GM19023 (cell line): ENCODE results near the gene VPS26C.
A peak's percentile ranks its signal among the peaks of the same experiment; 100 is the strongest.
"Not testable (repeated sequence)": the region's sequence is repeated elsewhere in the genome, so short reads cannot be mapped to it uniquely, and the experiment has no call there.

Experiments
- ATAC-seq: cut with Tn5 transposase; IDR thresholded peaks from one replicate; pipeline ENCODE4 v1.9.1; 2021; ENCODE audit warnings: mild to moderate bottlenecking, moderate library complexity; ENCODE audit not compliant: unreplicated experiment

The VPS26C gene

DNA sequence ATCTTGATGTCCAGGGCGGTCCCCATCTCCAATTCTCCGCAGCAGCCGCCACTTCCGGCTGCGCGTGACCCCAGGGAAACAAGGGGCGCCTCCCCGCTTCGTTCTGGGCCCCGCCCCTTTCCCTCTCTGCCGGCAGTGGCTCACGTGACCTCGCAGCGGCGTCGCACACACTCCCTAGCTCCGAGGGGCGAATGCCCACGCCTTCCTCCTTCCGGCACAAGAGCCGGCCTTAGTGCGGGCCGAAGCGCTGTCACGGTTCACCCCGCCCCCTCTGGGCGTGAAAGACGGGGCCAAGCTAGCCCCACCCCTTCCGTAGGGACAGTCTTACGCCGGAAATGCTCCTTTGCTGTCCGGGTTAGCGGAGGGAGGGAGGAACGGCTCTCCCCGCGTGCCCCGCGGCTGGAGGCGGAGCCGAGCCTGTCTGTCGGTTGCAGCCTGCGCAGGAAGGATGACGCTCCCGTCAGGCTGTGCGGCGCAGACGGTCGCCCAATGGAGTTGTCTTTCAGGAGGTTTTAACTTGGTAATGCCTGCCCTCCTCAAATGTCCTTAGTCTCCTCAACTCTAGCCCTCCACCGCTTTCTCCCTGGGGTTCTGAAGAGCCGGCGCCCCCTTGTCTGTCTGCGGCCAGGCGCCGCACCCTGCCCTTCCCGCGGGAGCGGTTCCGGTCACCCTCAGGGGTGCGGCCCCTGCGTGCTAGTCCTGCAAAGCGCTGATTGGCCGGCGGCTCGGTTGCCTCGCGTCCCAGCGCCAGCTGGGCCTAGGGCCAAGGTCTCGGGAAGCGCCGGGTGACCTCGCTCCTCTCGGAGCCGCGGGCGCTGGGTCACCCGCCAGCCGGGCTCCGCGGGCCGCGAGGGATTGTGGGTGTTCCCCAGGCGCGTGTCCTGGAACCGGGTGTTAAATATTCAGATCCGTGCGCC lies at the start of gene VPS26C:
TSS of gene VPS26C (minus strand) at position 66 of the 917 bp plus-strand sequence. CDS start at position 26, 40 bp downstream.
- ATAC-seq = peak; percentile 90

DNA sequence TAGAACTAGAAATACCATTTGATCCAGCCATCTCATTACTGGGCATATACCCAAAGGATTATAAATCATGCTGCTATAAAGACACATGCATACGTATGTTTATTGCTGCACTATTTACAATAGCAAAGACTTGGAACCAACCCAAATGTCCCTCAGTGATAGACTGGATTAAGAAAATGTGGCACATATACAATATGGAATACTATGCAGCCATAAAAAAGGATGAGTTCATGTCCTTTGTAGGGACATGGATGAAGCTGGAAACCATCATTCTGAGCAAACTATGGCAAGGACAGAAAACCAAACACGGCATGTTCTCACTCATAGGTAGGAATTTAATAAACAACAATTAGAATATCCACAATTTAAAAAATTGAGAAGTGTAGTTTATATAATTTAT lies 48.9 kb upstream of the VPS26C start:
- not testable (repeated sequence) for ATAC-seq

DNA sequence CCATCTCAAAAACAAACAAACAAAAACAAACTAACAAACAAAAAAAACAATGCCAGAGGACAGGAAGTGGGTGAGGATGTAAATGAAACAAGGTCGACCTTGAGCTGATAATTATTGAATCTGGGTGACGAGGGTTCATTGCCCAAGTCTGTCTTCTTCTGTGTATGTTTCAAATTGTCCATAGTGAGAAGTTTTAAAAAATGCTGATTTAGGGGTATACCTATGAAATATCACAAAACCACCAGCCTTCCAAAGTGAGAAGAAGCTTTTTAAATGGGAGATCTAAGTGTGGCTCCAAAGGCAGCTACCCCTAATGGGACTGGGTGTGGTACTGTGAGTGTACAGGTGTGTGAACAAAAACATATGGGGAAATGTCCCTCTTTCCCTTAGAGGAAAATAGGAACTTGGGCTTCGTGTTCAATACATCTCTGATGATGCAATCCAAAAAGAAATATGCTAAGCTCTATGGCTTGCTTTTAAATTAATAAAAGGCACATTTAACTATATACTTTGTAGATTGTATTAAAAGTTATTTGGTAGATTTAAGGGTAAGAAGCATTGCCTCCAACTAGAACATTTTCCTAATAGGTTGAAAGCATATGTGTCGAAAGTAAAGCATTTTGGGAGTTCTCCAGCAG lies 33.1 kb upstream of the VPS26C start:
- no peak for ATAC-seq

DNA sequence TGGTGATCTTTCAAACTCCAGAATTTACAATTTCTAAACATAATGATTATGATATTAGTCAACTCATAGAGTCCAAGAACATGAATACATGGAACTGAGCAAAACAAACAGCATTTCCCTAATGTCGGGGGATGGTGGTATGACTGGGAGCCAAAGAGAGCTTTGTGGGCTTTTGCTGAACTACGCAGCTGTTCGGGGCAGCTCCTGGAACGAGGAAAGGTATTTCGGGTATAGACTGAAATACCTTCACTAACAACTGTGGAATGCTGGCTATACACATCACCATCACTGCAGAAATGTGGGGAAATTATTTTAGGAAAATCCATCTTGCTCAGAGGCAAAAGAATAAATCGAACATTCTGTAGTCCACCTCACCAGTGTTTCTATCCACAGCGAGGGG lies 30.2 kb upstream of the VPS26C start:
- no peak for ATAC-seq

DNA sequence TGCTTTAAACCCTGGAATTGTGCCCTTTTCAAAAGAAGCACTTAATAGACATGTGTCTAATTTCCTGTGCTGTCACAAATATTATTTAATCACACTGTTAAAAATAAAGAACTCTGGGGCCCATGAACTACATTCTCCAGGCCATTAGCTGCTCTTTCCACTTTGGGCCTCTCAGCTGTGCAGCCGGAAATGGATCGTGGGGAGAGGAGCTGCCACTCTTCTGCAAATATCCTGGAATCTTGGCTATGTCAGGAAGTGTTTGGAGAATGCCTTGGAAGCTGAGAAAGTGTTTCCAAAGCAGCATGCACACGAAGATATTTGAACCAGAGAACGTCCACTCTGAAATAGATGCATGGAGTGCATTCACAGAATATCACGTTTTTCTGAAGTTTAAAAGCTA lies 27.5 kb upstream of the VPS26C start:
- no peak for ATAC-seq

DNA sequence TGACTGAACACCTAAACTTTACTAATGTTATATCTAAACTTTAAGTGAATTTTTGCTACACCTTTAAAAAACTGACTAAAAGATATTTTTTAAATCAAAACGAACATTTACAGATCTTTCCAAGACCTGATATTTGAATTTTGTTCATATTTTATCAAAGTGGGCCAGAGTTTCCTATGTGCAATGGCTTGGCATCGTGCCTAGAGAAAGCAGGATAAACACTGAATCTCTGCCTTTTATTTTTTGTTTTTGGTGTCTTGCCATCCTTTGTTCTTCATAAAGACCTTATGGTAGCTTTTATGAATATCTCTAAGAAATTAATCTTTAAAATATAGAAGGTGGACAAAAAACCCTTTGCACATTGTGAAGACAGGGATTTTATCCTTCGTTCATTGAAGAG lies 25.8 kb upstream of the VPS26C start:
- no peak for ATAC-seq

DNA sequence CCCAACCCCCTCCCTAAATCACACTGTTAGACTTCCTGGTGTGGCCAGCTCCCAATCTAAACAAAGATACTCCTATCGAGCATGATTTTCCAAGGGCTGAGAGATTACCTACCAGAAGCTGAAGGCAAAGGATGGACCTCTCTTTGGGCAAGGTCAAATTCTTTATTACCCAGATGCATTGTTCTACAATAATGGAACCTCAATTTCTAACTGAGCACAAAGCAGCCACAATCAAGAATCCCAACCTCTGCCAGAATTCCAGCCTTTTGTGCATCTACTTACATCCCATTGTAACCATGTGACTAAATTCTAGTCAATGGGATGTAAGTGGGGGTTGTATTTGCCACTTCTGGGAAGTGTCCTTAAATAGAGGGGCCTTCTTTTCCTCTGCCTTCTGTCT lies 24.9 kb upstream of the VPS26C start:
- ATAC-seq = no peak

DNA sequence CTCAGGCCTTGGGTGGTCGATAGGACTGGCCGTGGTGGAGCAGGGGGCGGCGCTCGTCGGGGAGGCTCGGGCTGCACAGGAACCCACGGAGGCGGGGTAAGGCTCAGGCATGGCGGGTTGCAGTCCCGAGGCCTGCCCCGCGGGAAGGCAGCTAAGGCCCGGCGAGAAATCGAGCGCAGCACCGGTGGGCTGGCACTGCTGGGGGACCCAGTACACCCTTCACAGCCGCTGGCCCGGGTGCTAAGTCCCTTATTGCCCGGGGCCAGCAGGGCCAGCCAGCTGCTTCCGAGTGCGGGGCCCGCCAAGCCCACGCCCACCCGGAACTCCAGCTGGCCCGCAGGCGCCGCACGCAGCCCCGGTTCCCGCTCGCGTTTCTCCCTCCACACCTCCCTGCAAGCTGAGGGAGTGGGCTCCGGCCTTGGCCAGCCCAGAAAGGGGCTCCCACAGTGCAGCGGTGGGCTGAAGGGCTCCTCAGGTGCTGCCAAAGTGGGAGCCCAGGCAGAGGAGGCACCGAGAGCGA lies 16.1 kb upstream of the VPS26C start:
- not testable (repeated sequence) for ATAC-seq

DNA sequence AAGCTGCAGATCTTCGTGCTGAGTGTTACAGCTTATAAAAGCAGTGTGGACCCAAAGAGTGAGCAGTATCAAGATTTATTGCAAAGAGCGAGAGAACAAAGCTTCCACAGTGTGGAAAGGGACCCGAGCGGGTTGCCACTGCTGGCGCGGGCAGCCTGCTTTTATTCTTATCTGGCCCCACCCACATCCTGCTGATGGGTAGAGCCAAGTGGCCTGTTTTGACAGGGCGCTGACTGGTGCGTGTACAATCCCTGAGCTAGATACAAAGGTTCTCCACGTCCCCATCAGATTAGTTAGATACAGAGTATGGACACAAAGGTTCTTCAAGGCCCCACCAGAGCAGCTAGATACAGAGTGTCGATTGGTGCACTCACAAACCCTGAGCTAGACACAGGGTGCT lies 15.5 kb upstream of the VPS26C start:
- ATAC-seq = not testable (repeated sequence)

DNA sequence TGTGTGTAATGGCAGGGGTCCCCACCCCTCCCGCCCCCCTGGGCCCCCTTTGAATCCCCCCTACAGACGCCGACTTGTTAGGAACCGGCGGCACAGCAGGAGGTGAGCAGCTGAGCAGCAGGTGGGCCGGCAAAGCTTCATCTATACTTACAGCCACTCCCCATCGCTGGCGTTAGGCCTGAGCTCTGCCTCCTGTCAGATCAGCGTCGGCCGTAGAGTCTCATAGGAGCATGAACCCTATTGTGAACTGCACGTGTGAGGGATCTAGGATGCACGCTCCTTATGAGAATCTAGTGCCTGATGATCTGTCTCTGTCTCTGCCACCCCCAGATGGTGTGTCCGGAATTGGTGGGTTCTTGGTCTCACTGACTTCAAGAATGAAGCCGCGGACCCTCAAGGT lies 14.9 kb upstream of the VPS26C start:
- ATAC-seq = no peak

DNA sequence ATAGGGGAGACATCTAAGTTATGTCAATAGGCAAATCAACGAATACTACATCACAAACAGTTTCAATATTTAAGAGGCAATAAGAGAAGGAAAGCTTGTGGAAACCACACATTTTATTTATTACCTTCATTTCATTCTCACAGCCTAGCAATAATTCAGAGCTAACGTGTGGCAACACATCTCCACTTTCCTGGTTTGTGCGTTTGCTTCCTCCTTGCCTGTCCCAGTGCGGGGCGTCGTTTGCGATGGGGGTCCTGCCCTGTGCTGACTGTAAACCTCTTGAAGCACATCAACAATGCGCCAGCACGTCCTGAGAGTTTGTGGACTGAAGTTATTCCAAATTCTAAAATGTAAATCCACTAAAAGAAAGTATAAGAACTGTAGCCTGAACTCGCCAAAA lies 14.4 kb upstream of the VPS26C start:
- no peak for ATAC-seq

DNA sequence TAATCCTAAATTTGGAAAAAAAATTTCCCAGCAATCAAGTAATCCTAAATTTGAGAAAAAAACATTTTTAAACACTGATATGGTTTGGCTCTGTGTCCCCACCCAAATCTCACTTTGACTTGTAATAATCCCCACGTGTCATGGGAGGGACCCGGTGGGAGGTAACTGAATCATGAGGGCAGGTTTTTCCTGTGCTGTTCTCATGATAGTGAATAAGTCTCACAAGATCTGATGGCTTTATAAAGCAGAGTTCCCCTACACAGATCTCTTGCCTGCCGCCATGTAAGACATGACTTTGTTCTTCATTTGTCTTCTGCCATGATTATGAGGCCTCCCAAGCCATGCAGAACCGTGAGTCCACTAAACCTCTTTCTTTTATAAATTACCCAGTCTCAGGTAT lies 12.1 kb upstream of the VPS26C start:
- not testable (repeated sequence) for ATAC-seq

DNA sequence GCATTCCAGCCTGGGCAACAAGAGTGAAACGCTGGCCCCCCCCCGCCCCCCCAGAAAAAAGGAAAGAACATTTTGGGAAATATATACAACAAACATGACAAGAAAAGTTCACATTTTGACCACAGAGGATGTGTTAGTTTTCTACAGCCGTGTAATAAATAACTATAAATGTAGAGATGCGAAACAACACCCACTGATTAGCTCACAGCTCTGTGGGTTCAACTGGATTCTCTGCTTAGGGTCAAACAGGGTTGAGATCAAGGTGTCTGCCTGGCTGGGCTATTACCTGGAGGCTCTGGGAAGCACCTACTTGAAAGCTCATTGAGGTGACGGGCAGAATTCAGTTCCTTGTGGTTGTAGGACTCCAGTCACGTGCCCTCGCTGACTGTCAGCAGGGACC lies 11.1 kb upstream of the VPS26C start:
- no peak for ATAC-seq

DNA sequence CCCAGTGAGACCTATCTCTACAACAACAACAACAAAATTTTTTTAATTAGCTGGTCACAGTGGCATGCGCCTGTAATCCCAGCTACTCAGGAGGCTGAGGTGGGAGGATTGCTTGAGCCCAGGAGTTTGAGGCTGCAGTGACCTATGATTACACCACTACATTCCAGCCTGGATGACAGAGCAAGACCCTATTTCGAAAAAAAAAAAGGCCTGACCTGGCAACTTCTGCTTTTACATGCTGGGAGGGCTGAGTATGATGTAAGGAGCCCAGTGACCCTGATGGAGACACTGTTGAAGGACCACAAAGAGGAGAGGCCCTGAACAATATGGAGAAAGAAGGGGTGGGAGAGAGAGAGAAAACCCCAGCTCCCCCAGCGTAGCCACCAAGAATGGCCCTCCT lies 9.2 kb upstream of the VPS26C start:
- ATAC-seq = no peak

DNA sequence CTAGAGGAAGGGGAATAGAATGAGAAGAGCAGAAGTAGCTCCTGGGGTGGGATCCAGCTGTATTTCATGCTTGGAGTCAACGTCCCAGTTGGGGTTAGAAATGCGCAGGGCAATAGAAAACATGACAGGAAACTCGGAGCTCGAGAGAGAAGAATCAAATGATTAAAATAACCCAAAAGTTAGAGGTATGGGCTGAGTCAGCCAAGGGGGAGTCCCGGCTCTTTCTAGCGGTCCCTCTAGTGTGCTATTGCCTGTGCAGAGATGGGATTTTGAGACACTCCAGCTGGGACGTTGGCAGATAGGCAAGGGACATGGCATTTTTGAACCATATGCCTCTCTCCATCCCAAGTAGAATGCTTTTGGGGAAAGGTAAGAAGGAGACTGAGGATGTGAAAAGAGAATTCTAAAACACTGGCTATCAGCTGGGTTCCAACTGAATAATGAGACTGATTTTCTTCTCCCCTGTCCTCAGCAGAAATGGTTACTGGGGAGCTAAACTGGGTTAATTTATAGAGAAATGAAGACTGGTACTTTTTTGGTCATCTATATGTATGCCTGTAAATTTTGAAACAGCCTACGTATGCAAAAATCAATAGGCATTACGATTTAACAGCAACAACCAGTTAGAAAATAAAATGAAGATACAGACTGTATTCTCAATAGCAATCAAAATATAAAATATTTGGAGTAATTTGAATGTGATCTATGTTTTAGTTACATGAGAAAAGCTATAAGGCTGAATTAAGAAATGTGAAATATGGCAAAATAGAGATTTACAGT lies 7.0 kb upstream of the VPS26C start:
- ATAC-seq = no peak

DNA sequence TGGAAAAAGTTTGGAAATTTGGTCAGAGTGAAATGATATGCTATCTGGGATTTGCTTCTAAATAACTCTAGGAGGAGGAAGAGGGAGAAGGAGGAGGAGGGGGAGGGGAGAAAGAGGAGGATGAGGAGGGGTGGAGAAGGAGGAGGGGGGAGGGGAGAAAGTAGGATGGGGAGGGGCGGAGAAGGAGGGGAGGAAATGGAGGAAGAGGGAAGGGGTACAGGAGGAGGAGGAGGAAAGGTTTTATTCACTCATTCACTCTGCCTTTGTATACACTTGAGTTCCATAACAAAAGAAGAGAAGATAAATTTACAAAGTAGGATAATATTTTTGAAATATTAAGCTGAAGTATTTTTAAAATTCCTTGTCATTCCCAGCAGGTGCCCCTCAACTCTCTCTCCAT lies 6.3 kb upstream of the VPS26C start:
- ATAC-seq = no peak

DNA sequence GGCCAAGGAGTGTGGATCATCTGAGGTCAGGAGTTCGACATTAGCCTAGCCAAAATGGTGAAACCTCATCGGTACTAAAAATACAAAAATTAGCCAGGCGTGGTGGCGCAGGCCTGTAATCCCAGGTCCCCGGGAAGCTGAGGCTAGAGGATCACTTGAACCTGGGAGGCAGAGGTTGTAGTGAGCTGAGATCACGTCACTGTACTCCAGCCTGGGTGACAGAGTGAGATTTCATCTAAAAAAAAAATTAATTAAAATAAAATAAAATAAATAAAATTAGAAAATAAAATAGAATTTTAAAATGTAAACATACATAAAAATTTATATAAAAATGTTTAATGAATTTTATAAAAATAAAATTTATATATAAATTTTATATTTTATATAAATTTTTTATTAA lies 5.8 kb upstream of the VPS26C start:
- ATAC-seq = no peak

DNA sequence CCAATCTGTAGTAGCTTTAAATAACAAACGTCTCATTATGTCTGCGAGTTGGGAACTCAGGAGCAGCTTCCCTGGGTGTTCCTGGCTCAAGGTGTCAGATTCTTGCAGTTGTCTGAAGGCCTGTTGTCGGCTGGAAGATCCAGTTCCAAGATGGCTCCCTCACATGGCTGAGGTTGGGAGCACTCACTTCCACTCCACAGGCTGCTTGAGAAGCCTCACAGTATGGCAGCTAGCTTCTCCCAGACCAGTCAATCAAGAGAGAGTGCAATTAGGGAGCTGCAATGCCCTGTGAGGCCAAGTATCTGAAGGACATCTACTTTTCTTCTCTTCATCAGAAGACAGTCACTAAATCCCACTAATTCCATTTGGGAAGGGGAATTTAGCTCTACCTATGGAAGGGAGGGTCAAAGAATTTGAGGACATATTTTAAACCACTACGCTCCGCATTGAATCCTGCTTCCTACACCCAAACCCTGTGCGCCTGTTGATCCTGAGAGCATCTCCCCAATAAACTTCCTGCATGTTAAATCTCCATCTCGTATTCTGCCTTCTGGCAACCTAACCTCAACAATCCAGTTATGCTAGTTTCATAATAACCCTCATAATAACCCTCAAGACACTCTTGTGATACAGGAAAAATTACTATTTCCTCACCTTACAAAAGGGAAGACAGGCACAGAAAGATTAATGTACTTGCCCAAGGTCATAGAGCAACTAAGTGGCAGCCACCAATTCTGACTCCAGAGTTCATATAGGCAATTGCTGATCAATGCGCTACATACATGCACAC lies 3.6 kb upstream of the VPS26C start:
- no peak for ATAC-seq

DNA sequence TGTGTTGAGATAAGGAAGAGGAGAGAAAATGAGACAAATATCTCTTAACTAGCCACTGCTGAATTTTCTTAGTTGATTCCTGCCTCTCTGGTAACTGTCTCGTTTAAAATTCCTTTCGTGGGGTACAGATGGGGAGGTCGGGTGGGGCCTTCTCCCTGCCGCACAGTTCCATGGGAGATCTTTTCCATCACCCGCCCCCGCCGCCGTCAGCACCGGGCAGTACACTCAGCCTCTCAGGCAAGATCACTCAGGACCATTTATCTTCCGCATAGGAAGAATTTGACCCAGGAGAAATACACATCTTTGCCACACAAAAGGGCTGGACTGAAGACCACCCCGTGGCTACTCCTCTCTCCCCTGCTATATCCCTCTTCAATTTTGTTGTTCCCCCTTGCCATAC lies 2.3 kb upstream of the VPS26C start:
- no peak for ATAC-seq

DNA sequence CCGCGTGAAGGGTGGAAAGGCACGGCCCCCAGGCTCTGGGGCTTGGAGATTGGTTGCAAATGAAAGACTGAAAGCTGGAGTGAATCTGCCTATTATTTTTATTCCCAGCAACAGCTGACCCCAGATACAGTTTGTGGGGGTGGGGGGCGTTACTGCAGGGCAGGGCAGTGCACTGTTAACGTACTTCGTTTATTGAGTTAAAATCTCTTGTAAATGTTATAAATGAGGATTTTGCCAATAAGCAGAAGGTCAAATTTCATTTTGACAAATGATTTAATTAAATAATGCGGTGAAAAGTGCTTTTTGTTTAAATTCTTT lies 1.0 kb upstream of the VPS26C start:
- ATAC-seq = no peak
